MV-4-11 (cell line): ENCODE data around the gene ZDHHC14.
"Not testable (repeated sequence)": the region's sequence is repeated elsewhere in the genome, so short reads cannot be mapped to it uniquely, and the experiment has no call there.

Experiments
- DNase-seq: peaks from one replicate; lab custom pipeline; 2025; lab: John Stamatoyannopoulos, UW

Gene ZDHHC14

GRCh38 chr6:157717340-157717748 is 336.4 kb downstream of the ZDHHC14 start:
- no peak for DNase-seq

GRCh38 chr6:157718503-157719187 is 337.7 kb downstream of the ZDHHC14 start:
- no peak for DNase-seq

- not testable (repeated sequence) for DNase-seq
Measured at GRCh38 chr6:157720964-157721363, 340.0 kb downstream of the ZDHHC14 start.

GRCh38 chr6:157721426-157721825 is 340.4 kb downstream of the ZDHHC14 start:
- no peak for DNase-seq

GRCh38 chr6:157721830-157722229 is 340.8 kb downstream of the ZDHHC14 start:
- no peak for DNase-seq

- DNase-seq, result no peak
Measured at GRCh38 chr6:157723376-157723775, 342.4 kb downstream of the ZDHHC14 start.

- DNase-seq, result no peak
Measured at GRCh38 chr6:157724138-157724820, 343.3 kb downstream of the ZDHHC14 start.

- DNase-seq, result no peak
Measured at GRCh38 chr6:157724960-157725741, 344.2 kb downstream of the ZDHHC14 start.

- no peak for DNase-seq
Measured at GRCh38 chr6:157725836-157726235, 344.8 kb downstream of the ZDHHC14 start.

- DNase-seq, result no peak
Measured at GRCh38 chr6:157726892-157727628, 346.1 kb downstream of the ZDHHC14 start.
